Endothelial cell (in vitro differentiated cells): ENCODE data around the gene PLD5. TPM values are rescaled to one million over a fixed set of nuclear protein-coding genes. Genes with fewer than 3 reads are reported as not detected.
"Not testable (repeated sequence)": the region's sequence is repeated elsewhere in the genome, so short reads cannot be mapped to it uniquely, and the experiment has no call there.

ENCODE experiments used
- DNase-seq: peaks from one replicate; pipeline ENCODE4 v3.0.0; 2021; ENCODE audit warnings: low spot score
- H3K27ac Mint-ChIP-seq: one replicate; pipeline ENCODE4 v1.8.0; 2021; ENCODE audit warnings: mixed read lengths, inconsistent platforms; ENCODE audit not compliant: unreplicated experiment
- H3K27me3 Mint-ChIP-seq: one replicate; pipeline ENCODE4 v1.8.0; 2021; ENCODE audit warnings: mild to moderate bottlenecking, moderate library complexity, mixed read lengths, inconsistent platforms; ENCODE audit not compliant: unreplicated experiment
- H3K36me3 Mint-ChIP-seq: one replicate; pipeline ENCODE4 v1.8.0; 2021; ENCODE audit warnings: mild to moderate bottlenecking, low read depth, mixed read lengths, inconsistent platforms; ENCODE audit not compliant: unreplicated experiment
- H3K4me1 Mint-ChIP-seq: one replicate; pipeline ENCODE4 v1.8.0; 2021; ENCODE audit warnings: mild to moderate bottlenecking, mixed read lengths, inconsistent platforms; ENCODE audit not compliant: unreplicated experiment
- H3K4me3 Mint-ChIP-seq: one replicate; pipeline ENCODE4 v1.8.0; 2021; ENCODE audit warnings: mild to moderate bottlenecking, mixed read lengths, inconsistent platforms; ENCODE audit not compliant: unreplicated experiment
- H3K9me3 Mint-ChIP-seq: one replicate; pipeline ENCODE4 v1.8.0; 2021; ENCODE audit warnings: mixed read lengths, inconsistent platforms; ENCODE audit not compliant: unreplicated experiment
- total RNA-seq: library from RNA; stranded (reverse); fragmentation: NEBNext Ultra II Directional; extraction: Animal tissue kit (Norgen Biotek cat#: 25700); gene quantifications from one replicate; pipeline ENCODE4 v1.2.1, GENCODE V29; 2021; ENCODE audit not compliant: unreplicated experiment
- TF ChIP-seq, protein P1 (sequence below): fragments of 200-600 bp; sonication (generic); IDR thresholded peaks from one replicate; pipeline ENCODE4 v1.5.0; 2021; ENCODE audit warnings: antibody characterized with exemption; ENCODE audit not compliant: unreplicated experiment

PLD5 gene
- total RNA-seq, 1 donor from 2014 or later: not detected

DNA sequence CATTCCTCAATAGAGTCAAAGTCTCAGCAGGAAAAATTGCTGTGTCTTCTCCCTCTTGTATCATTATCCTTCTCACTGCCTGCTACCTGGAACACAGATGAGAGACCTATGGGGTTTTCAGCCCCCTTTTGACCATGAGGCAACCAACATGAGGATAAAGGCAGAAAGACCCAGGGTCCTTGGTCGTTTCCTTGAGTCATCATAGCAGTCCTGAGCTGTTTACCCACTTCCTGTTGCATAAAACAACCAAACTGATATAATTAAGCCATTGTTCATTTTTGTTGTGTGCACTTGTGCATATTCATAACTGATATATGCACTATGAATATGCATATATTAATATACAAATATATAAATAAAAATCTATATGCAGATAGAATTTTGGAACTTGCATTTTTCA lies 337.3 kb downstream of the PLD5 start:
- Mint-ChIP-seq H3K9me3 (no peaks in the 10 kb centered on the region), H3K27ac (no peak overlapping the region), H3K4me3 (no peak overlapping the region), H3K27me3 (peaks cover 3% of the 10 kb centered on the region), H3K36me3 (no peaks in the 10 kb centered on the region), H3K4me1 (peaks cover 2% of the 10 kb centered on the region)
- DNase-seq: no peak
- TF ChIP-seq, protein P1, sequence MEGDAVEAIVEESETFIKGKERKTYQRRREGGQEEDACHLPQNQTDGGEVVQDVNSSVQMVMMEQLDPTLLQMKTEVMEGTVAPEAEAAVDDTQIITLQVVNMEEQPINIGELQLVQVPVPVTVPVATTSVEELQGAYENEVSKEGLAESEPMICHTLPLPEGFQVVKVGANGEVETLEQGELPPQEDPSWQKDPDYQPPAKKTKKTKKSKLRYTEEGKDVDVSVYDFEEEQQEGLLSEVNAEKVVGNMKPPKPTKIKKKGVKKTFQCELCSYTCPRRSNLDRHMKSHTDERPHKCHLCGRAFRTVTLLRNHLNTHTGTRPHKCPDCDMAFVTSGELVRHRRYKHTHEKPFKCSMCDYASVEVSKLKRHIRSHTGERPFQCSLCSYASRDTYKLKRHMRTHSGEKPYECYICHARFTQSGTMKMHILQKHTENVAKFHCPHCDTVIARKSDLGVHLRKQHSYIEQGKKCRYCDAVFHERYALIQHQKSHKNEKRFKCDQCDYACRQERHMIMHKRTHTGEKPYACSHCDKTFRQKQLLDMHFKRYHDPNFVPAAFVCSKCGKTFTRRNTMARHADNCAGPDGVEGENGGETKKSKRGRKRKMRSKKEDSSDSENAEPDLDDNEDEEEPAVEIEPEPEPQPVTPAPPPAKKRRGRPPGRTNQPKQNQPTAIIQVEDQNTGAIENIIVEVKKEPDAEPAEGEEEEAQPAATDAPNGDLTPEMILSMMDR: no peak

DNA sequence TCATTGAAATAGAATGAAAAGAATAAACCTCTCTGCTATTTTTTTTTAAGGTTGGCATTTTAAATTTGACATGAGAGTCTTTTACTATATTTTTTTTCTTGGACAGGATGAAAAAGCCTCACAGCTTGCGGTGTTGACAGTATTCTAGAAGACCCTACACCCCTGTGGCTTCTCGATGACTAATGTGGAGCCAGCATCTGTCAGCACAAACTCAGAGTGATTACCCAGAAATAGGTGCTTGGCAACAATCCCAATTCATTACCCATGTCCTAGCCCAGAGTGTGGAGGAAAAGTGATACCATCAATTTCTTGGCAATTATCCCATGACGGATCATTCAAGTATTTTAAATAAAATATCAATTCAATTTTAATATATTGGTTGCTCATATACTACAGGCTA lies 338.8 kb downstream of the PLD5 start:
- peaks cover 5% of the 10 kb centered on the region for H3K27me3 Mint-ChIP-seq
- no peak overlapping the region for H3K4me3 Mint-ChIP-seq
- H3K4me1 Mint-ChIP-seq: peaks cover 1% of the 10 kb centered on the region

DNA sequence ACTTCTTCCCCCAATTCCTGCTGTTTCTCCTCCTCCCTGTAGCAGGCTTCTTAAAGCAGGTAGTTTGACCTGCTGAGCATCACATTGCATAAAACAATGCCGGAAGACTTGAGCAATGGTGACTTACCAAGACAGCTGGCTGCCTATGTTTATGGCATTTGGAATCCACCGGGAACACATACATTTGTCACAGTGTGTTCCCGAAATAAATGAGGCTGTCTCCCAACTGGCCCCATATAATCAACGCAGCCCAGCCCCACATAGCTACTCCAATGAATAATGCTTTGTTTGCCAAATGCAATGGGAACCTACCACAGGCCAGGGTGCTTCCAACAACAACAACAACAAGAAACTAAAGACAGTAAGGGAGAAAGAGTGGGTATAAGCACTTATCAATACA lies 339.5 kb downstream of the PLD5 start:
- H3K27ac Mint-ChIP-seq: no peak overlapping the region
- H3K4me3 Mint-ChIP-seq: no peak overlapping the region
- no peaks in the 10 kb centered on the region for H3K9me3 Mint-ChIP-seq

More for the DNA sequence above, 338.8 kb downstream of the PLD5 start:
- Mint-ChIP-seq H3K36me3 (no peaks in the 10 kb centered on the region), H3K9me3 (no peaks in the 10 kb centered on the region), H3K27ac (no peak overlapping the region)
- TF ChIP-seq, protein P1: no peak
- no peak for DNase-seq

DNA sequence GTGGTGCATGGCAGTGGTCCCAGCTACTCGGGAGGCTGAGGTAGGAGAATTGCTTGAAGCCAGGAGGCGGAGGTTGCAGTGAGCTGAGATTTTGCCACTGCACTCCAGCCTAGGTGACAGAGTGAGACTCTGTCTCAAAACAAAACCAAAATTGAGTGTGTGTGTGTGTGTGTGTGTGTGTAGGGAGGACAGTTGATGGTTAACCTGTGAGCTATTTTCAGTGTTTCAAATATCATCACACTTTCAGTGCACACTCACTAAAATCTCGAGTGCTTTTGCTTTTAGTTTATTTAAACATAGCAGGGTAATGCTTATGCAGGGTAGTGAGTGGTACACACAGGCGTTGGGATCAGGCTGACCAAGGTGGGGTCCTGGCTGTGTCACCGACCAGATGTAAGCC lies 344.7 kb downstream of the PLD5 start:
- not testable (repeated sequence) for H3K27me3 Mint-ChIP-seq, H3K4me1 Mint-ChIP-seq, DNase-seq, H3K4me3 Mint-ChIP-seq, H3K27ac Mint-ChIP-seq, H3K36me3 Mint-ChIP-seq, H3K9me3 Mint-ChIP-seq

More for the DNA sequence above, 339.5 kb downstream of the PLD5 start:
- TF ChIP-seq, protein P1: no peak
- DNase-seq: no peak
- H3K27me3 Mint-ChIP-seq: peaks cover 5% of the 10 kb centered on the region
- no peaks in the 10 kb centered on the region for H3K36me3 Mint-ChIP-seq
- no peaks in the 10 kb centered on the region for H3K4me1 Mint-ChIP-seq

DNA sequence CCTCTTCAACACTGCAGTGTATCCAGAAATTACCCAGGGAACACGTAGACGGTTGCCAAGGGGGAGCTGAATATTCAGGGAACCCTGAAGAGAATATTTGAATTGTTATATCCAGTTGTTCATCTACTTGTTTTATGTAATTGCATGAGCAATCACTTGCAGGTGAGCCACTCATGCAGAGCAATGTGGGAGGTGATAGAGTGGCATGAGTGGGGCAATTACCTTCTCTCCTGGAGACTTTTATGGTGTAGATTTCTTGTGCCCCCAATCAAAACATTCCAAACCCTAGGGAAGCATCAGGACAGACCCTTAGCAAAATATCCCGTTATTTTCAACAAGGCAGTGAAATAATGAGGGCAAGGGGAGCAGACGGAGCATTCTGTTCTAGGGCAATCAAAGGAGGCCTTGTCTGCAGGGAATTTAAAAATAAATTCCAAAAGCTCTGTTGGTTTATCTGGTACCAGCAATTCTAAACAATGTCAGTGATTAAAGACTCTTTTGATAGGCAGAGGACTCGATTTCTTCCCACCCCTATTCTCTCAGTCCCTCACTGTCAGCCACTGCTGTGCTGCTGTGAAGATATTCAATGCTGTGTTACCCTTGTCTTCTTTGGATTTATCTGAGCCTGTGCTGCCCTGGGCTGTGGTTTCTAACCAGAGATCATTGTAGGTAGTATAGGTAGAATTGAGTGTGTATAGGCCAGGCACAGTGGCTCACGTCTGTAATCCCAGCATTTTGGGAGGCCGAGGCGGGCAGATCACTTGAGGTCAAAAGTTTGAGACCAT lies 345.4 kb downstream of the PLD5 start:
- TF ChIP-seq, protein P1: no peak
- Mint-ChIP-seq H3K4me1 (no peaks in the 10 kb centered on the region), H3K36me3 (no peaks in the 10 kb centered on the region), H3K27me3 (peaks cover 2% of the 10 kb centered on the region), H3K4me3 (no peak overlapping the region), H3K27ac (no peak overlapping the region), H3K9me3 (no peaks in the 10 kb centered on the region)
- no peak for DNase-seq
